M059J (cell line): Measurements from ENCODE around the gene PLXNA3. TPM values are rescaled to one million over a fixed set of nuclear protein-coding genes. Genes with fewer than 3 reads are reported as not detected.
"Not testable (repeated sequence)": the region's sequence is repeated elsewhere in the genome, so short reads cannot be mapped to it uniquely, and the experiment has no call there.

Experiments
- DNase-seq: peaks from one replicate; pipeline ENCODE4 v3.0.0-alpha.2; 2012; ENCODE audit warnings: low read depth
- total RNA-seq: library from RNA; depleted of rRNA; stranded (reverse); fragments of >200 nt; shearing (Covaris generic); gene quantifications from 2 replicates; pipeline ENCODE4 v1.2.3, GENCODE V29; 2014

PLXNA3 gene
- total RNA-seq, 1 experiment from 2014 or later = 8.9 TPM

GRCh38 chrX:154501423-154501822 is 43.3 kb downstream of the PLXNA3 start:
- not testable (repeated sequence) for DNase-seq

GRCh38 chrX:154502098-154502497 is 44.0 kb downstream of the PLXNA3 start:
- DNase-seq = no peak

- no peak for DNase-seq
These were observed 44.9 kb downstream of the PLXNA3 start for GRCh38 chrX:154502989-154503388.

- DNase-seq = peak; percentile 75
These were observed 47.7 kb downstream of the PLXNA3 start for GRCh38 chrX:154505734-154506133.

- DNase-seq = no peak
These were observed 48.6 kb downstream of the PLXNA3 start for GRCh38 chrX:154506483-154507332.

GRCh38 chrX:154507673-154508383 is 49.7 kb downstream of the PLXNA3 start:
- DNase-seq = no peak

GRCh38 chrX:154508384-154508745 is 50.3 kb downstream of the PLXNA3 start:
- DNase-seq = no peak

- no peak for DNase-seq
These were observed 51.4 kb downstream of the PLXNA3 start for GRCh38 chrX:154509455-154509854.

GRCh38 chrX:154511761-154512160 is 53.7 kb downstream of the PLXNA3 start:
- no peak for DNase-seq

GRCh38 chrX:154512879-154513553 is 54.9 kb downstream of the PLXNA3 start:
- no peak for DNase-seq

GRCh38 chrX:154513716-154514115 is 55.6 kb downstream of the PLXNA3 start:
- DNase-seq = no peak

- peak; percentile 29 for DNase-seq
These were observed 57.2 kb downstream of the PLXNA3 start for GRCh38 chrX:154515090-154515965.

- DNase-seq = peak; percentile 86
These were observed 58.0 kb downstream of the PLXNA3 start, which contains the start of gene FAM3A for GRCh38 chrX:154515966-154516655. TSS of gene FAM3A (minus strand) at chrX:154516232. CDS start at chrX:154515772, 460 bp downstream.

- no peak for DNase-seq
These were observed 58.6 kb downstream of the PLXNA3 start for GRCh38 chrX:154516656-154517100.

- no peak for DNase-seq
These were observed 59.2 kb downstream of the PLXNA3 start for GRCh38 chrX:154517101-154517781.

- no peak for DNase-seq
These were observed 61.3 kb downstream of the PLXNA3 start for GRCh38 chrX:154519389-154519788.

GRCh38 chrX:154525606-154526490 is 67.8 kb downstream of the PLXNA3 start:
- DNase-seq = no peak

GRCh38 chrX:154526901-154527675 is 69.0 kb downstream of the PLXNA3 start:
- peak; percentile 85 for DNase-seq
